Putamen (tissue), 1 donor: ENCODE measurements around the gene ARMH2.
"Not testable (repeated sequence)": the region's sequence is repeated elsewhere in the genome, so short reads cannot be mapped to it uniquely, and the experiment has no call there.

Experiments
- DNase-seq: peaks from one replicate; pipeline ENCODE4 v3.0.0-alpha.2; 2016; ENCODE audit warnings: low spot score

Gene ARMH2

DNA sequence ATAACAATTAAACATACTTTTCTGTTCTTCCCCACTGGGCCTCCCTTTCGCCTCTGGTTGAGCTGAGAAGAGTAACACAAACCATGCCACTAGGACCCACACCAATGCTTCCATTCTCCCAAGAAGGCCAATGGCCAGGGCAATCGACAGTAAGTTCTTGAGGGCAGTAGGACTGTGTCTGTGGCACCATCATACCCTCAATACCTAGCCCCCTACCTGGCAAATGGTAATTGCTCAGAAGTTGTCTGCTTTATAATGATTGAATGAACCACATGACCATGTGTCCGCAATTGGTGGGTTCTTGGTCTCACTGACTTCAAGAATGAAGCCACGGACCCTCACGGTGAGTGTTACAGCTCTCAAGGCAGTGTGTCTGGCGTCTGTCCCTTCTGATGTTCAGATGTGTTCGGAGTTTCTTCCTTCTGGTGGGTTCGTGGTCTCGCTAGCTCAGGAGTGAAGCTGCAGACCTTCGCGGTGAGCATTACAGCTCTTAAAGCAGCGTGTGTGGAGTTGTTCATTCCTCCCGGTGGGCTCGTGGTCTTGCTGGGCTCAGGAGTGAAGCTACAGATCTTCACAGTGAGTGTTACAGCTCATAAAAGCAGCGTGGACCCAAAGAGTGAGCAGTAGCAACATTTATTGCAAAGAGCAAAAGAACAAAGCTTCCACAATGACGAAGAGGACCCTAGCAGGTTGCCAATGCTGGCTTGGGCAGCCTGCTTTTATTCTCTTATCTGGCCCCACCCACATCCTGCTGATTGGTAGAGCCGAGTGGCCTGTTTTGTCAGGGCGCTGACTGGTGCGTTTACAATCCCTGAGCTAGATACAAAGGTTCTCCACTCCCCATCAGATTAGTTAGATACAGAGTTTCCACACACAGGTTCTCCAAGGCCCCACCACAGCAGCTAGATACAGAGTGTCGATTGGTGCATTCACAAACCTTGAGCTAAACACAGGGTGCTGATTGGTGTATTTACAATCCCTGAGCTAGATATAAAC, 33.6 kb downstream of the ARMH2 start:
- not testable (repeated sequence) for DNase-seq

DNA sequence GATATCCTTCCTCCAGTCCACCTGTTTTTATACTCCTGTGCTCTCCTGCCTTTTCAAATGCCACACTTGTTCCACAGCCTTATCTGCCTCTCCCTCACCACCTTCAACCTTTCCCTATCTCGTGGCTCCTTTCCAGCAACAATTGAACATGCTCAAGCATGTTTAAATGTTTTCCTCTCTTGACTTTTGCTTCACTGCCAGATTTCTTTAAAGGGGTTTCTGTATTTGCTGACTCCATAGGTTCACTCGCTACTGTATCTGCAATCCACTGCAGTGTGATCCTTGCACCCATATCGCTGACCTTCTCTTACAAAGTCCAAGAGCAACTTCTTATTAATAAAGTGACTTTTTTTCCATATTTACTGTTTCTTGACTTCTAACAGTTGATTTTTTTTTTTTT, 35.1 kb downstream of the ARMH2 start:
- DNase-seq = no peak

DNA sequence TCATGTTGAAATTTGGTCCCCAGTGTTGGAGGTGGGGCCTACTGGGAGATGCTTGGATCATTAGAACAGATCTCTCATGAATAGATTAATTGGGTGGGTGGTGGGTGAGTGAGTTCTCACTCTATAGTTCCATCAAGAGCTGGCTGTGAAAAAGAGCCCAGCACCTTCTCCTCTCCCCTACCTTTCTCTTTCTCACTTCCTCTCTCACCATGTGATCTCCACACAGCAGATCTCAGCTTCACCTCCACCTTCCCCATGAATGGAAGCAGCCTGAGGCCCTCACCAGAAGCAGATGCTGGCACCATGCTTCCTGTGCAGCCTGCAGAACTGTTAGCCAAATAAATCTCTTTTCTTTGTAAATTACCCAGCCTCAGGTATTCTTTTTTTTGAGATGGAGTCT, 36.9 kb downstream of the ARMH2 start:
- no peak for DNase-seq

DNA sequence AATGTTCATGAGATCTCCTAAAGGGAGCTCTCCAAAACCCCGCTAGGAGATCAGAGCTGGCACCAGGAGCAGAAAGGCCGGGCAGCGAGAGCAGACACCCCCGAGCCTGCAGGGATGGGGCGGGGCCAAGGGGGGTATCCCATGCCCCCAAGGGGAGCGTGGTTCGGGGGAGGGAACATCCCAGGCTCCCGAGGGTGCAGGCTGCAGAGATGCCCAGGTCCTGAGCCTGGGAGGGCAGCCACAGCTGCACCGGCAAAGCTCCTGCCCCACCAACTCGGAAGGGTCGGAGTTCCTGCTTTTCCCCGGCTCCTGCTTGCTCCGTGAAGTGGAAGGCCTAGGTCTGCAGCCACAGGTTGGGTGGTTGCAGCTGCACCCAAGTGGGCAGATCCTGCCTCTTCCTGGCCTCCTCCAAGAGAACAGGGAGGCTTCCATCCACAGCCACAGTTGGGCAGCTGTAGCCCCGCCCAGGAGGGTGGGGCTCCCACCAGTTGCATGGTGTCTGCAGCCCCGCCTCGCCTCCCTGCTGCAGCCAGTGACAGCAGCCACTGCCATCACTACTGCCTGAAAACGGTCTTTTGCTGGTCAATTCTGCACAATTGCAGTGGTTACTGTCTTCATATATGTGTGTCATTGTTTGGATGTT, 37.4 kb downstream of the ARMH2 start:
- no peak for DNase-seq

DNA sequence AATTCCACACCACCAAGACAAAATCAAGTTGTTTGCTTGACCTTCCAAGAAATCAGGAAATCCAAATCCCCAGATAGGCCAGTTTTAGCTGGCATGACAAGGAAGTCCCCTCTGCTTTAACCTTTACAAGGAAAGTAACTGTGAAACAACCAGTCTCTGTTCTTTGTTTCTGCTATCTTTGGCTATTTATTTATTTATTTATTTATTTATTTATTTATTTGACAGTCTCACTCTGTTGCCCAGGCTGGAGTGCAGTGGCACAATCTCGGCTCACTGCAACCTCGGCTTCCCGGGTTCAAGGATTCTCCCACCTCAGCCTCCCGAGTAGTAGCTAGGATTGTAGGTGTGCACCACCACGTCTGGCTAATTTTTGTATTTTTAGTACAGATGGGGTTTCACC, 38.5 kb downstream of the ARMH2 start:
- no peak for DNase-seq

DNA sequence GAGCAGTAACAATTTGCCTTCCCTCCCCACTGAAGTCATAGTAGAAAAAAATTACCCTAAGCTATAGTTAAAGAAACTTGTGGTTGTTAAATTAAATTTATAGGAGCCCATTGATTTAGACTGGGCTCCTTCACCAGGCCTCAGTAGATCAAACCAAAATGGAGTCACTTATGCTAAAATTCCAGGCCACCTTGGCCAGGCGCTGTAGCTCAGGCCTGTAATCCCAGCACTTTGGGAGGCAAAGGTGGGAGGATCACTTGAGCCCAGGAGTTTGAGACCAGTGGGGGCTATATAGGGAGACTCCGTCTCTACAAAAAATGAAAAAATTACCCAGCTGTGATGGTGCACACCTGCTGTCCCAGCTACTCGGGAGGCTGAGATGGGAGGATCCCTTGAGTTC, 39.0 kb downstream of the ARMH2 start:
- no peak for DNase-seq

DNA sequence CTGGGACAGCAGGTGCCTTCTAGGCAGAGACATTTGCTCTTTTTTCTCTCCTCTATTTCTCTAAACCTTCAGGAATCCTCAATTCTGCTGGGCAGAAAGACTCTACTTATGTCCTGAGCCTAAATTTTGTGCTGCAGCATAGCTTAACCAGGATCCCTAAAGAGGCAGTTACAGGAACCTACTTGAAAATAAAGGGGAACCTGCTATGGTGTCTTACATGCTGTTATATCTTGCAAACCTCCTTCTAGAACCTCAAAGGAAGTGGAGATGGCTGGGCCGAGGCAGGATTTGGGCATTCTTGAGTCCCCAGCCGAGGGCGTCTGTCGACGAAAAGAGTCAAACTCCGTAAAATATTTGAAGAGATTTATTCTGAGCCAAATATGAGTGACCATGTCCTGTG, 41.1 kb downstream of the ARMH2 start:
- DNase-seq = no peak

DNA sequence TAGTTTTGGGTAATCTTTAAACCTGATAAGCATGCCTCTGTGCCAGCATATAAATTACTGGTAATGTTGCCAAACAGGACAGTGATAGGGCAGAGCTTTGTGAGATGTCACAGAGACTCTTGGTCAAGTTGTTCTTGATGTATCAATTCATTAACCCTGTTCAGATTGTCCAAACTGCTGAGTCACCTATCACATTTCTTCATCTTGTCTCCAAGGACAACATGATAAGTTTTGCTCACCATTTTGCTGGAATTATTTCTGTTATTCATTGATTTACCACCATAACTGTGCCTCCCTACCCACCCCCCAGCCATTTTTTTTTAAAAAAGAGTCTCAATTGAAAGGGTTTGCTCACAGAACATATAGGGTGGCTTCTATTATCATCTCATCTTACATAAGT, 43.4 kb downstream of the ARMH2 start:
- no peak for DNase-seq

DNA sequence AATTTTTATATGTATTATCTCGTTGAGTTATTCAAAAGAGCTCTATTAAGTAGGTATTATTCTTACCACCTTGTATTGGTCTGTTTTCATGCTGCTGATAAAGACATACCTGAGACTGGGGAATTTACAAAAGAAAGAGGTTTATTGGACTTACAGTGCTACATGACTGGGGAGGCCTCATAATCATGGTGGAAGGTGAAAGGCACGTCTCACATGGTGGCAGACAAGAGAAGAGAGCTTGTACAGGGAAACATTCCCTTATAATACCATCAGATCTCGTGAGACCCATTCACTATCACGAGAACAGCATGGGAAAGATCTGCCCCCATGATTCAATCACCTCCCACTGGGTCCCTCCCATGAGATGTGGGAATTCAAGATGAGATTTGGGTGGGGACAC, 44.3 kb downstream of the ARMH2 start:
- not testable (repeated sequence) for DNase-seq

DNA sequence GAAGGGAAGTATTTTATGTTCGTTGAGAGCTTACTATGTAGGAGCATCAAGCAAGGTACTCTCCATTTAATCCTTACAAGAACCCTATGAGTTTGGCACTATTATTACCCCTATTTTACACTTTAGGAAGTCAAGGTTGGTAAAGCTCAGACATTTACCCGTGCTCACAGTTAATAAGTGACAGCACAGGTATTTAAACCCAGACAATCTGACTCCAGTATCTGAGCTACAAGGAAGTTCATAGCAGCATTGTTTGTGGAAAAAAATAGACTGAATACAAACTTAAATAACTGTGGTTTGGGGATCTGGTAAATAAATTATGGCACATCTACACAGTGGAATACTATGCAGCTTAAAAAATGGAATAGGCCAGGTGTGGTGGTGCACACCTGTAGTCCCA, 45.2 kb downstream of the ARMH2 start:
- no peak for DNase-seq

DNA sequence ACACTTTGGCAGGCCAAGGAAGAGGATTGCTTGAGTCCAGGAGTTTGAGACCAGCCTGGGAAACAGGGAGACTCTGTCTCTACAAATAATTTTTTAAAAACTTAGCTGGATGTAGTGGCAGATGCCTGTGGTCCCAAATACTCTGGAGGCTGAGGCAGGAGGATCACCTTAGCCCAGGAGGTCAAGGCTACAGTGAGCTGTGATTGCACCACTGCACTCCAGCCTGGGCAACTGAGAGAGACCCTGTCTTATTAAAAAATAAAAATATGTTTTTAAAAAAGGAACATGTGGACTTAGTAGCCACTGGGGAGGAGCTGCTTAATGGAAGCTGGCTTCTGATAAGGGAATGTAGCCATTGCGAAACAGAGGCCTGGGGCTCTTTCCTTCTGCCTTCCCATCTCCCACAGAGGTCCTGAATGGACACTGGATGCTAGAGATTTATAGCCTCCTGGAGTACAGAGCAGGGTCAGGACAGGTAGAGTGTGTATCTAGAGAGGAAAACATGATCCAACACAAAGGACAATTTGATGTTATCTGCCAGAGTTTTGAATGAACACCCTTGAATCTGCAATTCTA, 45.7 kb downstream of the ARMH2 start:
- DNase-seq = no peak

DNA sequence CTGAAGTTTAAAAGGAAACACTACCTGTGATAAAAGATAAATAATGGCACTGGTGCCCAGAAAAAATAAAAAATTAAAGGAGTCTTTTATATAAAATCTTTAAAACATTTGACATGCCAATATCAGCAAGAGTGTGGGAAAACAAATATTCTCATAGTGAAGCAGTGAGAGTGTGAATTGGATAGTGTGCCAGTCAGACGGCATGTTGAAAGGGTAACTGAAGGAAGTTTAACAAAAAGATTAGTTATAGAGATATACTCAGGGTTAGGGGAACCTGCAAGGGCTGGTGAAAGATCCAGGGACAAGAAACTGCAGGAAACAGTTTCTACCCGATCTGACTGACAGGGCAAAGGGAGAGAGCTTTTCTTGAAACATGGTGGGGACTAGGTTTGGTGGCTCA, 46.2 kb downstream of the ARMH2 start:
- no peak for DNase-seq

DNA sequence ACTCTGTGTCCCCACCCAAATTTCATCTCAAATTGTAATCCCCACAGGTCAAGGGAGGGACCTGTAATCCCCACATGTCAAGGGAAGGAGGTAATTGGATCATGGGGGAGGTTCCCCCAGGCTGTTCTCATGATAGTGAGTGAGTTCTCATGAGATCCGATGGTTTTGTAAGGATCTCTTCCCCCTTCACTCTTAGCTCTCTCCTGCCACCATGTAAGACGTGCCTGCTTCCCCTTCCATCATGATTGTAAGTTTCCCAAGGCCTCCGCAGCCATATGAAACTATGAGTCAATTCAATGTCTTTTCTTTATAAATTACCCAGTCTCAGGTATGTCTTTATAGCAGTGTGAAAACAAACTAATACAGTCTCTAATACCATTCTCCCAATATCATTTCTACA, 47.8 kb downstream of the ARMH2 start:
- not testable (repeated sequence) for DNase-seq

DNA sequence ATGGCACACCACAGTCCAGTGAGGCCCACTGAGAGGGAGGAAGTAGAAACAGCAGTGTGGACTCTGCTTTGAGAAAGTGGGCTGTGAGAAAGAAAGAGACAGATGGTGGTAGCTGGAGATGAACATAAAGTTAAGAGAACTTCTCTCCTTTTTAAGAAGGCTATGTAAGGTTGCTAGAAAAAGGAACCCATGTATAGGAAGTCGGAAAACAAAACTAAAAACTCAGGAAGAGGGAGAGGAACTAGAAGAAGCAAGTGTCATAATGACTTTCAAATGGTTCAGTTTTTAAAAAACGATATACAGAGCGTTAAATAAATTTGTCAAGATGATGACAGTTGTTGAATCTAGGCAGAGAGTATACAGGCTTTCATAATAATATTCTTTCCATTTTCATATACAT, 49.4 kb downstream of the ARMH2 start:
- no peak for DNase-seq
